Neural cell (in vitro differentiated cells): ENCODE data around the gene TMEM176B. TPM values are rescaled to one million over a fixed set of nuclear protein-coding genes. Genes with fewer than 3 reads are reported as not detected.

Source experiments
- H2AFZ ChIP-seq: fragments of 200-600, 300-800 bp; sonication (generic), shearing (Covaris generic); 2 replicates; pipeline ENCODE4 v1.6.0; 2014; ENCODE audit warnings: low read depth, mild to moderate bottlenecking, antibody characterized with exemption, low read length, moderate library complexity
- H3F3A ChIP-seq: fragments of 200-600 bp; shearing (Covaris generic); 2 replicates; pipeline ENCODE4 v1.6.1; 2016; ENCODE audit warnings: mild to moderate bottlenecking, moderate library complexity, mixed read lengths, antibody characterized with exemption, low read length; ENCODE audit not compliant: insufficient read depth, poor library complexity, severe bottlenecking
- H3K27ac ChIP-seq: fragments of 200-600, 300-800 bp; sonication (generic), shearing (Covaris generic); 2 replicates; pipeline ENCODE4 v1.5.1; 2014; ENCODE audit warnings: mild to moderate bottlenecking, low read length, moderate library complexity
- H3K27me3 ChIP-seq: fragments of 300-800, 200-600 bp; sonication (generic), shearing (Covaris generic); 2 replicates; pipeline ENCODE4 v1.6.0; 2014; ENCODE audit warnings: mild to moderate bottlenecking, low read depth, low read length, moderate library complexity; ENCODE audit not compliant: insufficient read depth
- H3K36me3 ChIP-seq: fragments of 300-800, 200-600 bp; sonication (generic), shearing (Covaris generic); 2 replicates; pipeline ENCODE4 v1.5.1; 2014; ENCODE audit warnings: mild to moderate bottlenecking, antibody characterized with exemption, low read length, moderate library complexity; ENCODE audit not compliant: insufficient read depth
- H3K4me2 ChIP-seq: fragments of 300-800, 200-600 bp; sonication (generic), shearing (Covaris generic); 2 replicates; pipeline ENCODE4 v1.6.0; 2014; ENCODE audit warnings: mild to moderate bottlenecking, low read length
- H3K4me3 ChIP-seq: fragments of 300-800, 200-600 bp; sonication (generic), shearing (Covaris generic); 2 replicates; pipeline ENCODE4 v1.5.1; 2014; ENCODE audit warnings: mild to moderate bottlenecking, low read length, moderate library complexity
- H3K79me2 ChIP-seq: fragments of 200-600 bp; shearing (Covaris generic); replicated peaks from 2 replicates; pipeline ENCODE4 v1.6.0; 2014; ENCODE audit warnings: mild to moderate bottlenecking, low read length, moderate library complexity; ENCODE audit not compliant: insufficient read depth
- H3K9ac ChIP-seq: fragments of 300-800, 200-600 bp; sonication (generic), shearing (Covaris generic); 2 replicates; pipeline ENCODE4 v1.6.1; 2016; ENCODE audit warnings: mild to moderate bottlenecking, low read length, mixed read lengths
- H3K9me2 ChIP-seq: fragments of 200-600 bp; shearing (Covaris generic); 2 replicates; pipeline ENCODE4 v1.6.1; 2016; ENCODE audit warnings: mild to moderate bottlenecking, low read length, mixed read lengths; ENCODE audit not compliant: insufficient read depth
- H3K9me3 ChIP-seq: fragments of 200-600, 300-800 bp; sonication (generic), shearing (Covaris generic); 2 replicates; pipeline ENCODE4 v1.6.1; 2016; ENCODE audit warnings: mild to moderate bottlenecking, mixed run types, low read length, moderate library complexity, mixed read lengths
- H4K20me1 ChIP-seq: fragments of 200-600 bp; shearing (Covaris generic); 2 replicates; pipeline ENCODE4 v1.6.1; 2016; ENCODE audit warnings: mild to moderate bottlenecking, mixed run types; ENCODE audit not compliant: insufficient read depth
- CTCF ChIP-seq: fragments of 450-650 bp; IDR thresholded peaks from 2 replicates; pipeline ENCODE4 v1.5.1; 2014; ENCODE audit warnings: antibody characterized with exemption, mild to moderate bottlenecking, moderate library complexity; ENCODE audit not compliant: poor library complexity, severe bottlenecking
- EP300 ChIP-seq: fragments of 450-650 bp; conservative IDR thresholded peaks from 2 replicates; pipeline ENCODE4 v1.6.1; 2014; ENCODE audit warnings: antibody characterized with exemption, mild to moderate bottlenecking, moderate library complexity; ENCODE audit not compliant: poor library complexity, severe bottlenecking
- EZH2 ChIP-seq: fragments of 200-600, 300-800 bp; shearing (Covaris generic), sonication (generic); IDR thresholded peaks from 2 replicates; pipeline ENCODE4 v1.6.1; 2014; ENCODE audit warnings: antibody characterized with exemption, low read length, borderline replicate concordance, mild to moderate bottlenecking; ENCODE audit not compliant: insufficient read depth, poor library complexity, severe bottlenecking
- MXI1 ChIP-seq: fragments of 450-650 bp; conservative IDR thresholded peaks from 2 replicates; pipeline ENCODE4 v1.6.1; 2014; ENCODE audit warnings: antibody characterized with exemption, mild to moderate bottlenecking; ENCODE audit not compliant: poor library complexity, severe bottlenecking
- POLR2AphosphoS5 ChIP-seq: IDR thresholded peaks from 2 replicates; pipeline ENCODE4 v1.6.1; 2012
- RAD21 ChIP-seq: fragments of 450-650 bp; conservative IDR thresholded peaks from 2 replicates; pipeline ENCODE4 v1.6.1; 2014; ENCODE audit warnings: antibody characterized with exemption, mild to moderate bottlenecking, moderate library complexity
- SMC3 ChIP-seq: fragments of 450-650 bp; conservative IDR thresholded peaks from 2 replicates; pipeline ENCODE4 v1.6.1; 2014; ENCODE audit warnings: antibody characterized with exemption, mild to moderate bottlenecking, moderate library complexity; ENCODE audit not compliant: poor library complexity
- TAF1 ChIP-seq: IDR thresholded peaks from 2 replicates; pipeline ENCODE4 v1.6.1; 2012; ENCODE audit warnings: low read depth
- polyA plus RNA-seq: library from polyadenylated mRNA; depleted of rRNA; stranded (reverse); fragments of >200 nt; gene quantifications from 2 replicates; pipeline ENCODE4 v1.2.3, GENCODE V29; 2014
- TF ChIP-seq, protein P1 (sequence below): IDR thresholded peaks from 2 replicates; pipeline ENCODE4 v1.6.1; 2012; ENCODE audit warnings: borderline replicate concordance

TMEM176B gene
- polyA plus RNA-seq, 1 donor from 2014 or later: 1.9 TPM

- Histone ChIP-seq H3K4me2 (no peak overlapping the region), H2AFZ (no peak overlapping the region), H3K4me3 (no peak overlapping the region), H3K27me3 (peaks cover 6% of the 10 kb centered on the region), H3F3A (no peaks in the 10 kb centered on the region), H3K79me2 (no peaks in the 10 kb centered on the region), H3K9ac (no peak overlapping the region), H3K9me2 (no peaks in the 10 kb centered on the region), H3K9me3 (no peaks in the 10 kb centered on the region), H3K27ac (no peak overlapping the region), H4K20me1 (no peaks in the 10 kb centered on the region), H3K36me3 (no peaks in the 10 kb centered on the region)
- no peak for TF ChIP-seq POLR2AphosphoS5
- no peak for TF ChIP-seq EZH2
- TF ChIP-seq, protein P1, sequence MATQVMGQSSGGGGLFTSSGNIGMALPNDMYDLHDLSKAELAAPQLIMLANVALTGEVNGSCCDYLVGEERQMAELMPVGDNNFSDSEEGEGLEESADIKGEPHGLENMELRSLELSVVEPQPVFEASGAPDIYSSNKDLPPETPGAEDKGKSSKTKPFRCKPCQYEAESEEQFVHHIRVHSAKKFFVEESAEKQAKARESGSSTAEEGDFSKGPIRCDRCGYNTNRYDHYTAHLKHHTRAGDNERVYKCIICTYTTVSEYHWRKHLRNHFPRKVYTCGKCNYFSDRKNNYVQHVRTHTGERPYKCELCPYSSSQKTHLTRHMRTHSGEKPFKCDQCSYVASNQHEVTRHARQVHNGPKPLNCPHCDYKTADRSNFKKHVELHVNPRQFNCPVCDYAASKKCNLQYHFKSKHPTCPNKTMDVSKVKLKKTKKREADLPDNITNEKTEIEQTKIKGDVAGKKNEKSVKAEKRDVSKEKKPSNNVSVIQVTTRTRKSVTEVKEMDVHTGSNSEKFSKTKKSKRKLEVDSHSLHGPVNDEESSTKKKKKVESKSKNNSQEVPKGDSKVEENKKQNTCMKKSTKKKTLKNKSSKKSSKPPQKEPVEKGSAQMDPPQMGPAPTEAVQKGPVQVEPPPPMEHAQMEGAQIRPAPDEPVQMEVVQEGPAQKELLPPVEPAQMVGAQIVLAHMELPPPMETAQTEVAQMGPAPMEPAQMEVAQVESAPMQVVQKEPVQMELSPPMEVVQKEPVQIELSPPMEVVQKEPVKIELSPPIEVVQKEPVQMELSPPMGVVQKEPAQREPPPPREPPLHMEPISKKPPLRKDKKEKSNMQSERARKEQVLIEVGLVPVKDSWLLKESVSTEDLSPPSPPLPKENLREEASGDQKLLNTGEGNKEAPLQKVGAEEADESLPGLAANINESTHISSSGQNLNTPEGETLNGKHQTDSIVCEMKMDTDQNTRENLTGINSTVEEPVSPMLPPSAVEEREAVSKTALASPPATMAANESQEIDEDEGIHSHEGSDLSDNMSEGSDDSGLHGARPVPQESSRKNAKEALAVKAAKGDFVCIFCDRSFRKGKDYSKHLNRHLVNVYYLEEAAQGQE: no peak
- TF ChIP-seq MXI1: no peak
- TF ChIP-seq SMC3: no peak
- no peak for TF ChIP-seq TAF1
- no peak for TF ChIP-seq RAD21
- TF ChIP-seq CTCF: no peak
- no peak for TF ChIP-seq EP300
These were observed 6.7 kb upstream of the TMEM176B start for GRCh38 chr7:150806863-150807262.

GRCh38 chr7:150806454-150806853, 6.3 kb upstream of the TMEM176B start:
- no peaks in the 10 kb centered on the region for H3K9me3 ChIP-seq
- peaks cover 10% of the 10 kb centered on the region for H3K27me3 ChIP-seq
- TF ChIP-seq CTCF (no peak), MXI1 (no peak), EZH2 (no peak)

More at GRCh38 chr7:150806454-150806853, 6.3 kb upstream of the TMEM176B start:
- H3K36me3 ChIP-seq: no peaks in the 10 kb centered on the region
- no peak overlapping the region for H3K9ac ChIP-seq
- no peak overlapping the region for H3K27ac ChIP-seq
- no peaks in the 10 kb centered on the region for H3F3A ChIP-seq
- no peak overlapping the region for H3K4me2 ChIP-seq
- no peak overlapping the region for H3K4me3 ChIP-seq
- no peaks in the 10 kb centered on the region for H3K79me2 ChIP-seq
- no peak overlapping the region for H2AFZ ChIP-seq
- H3K9me2 ChIP-seq: no peaks in the 10 kb centered on the region
- no peaks in the 10 kb centered on the region for H4K20me1 ChIP-seq
